GM21786 (cell line): ENCODE results near the gene MRPS6.

Source experiments
- ATAC-seq: cut with Tn5 transposase; IDR thresholded peaks from one replicate; pipeline ENCODE4 v1.9.1; 2021; ENCODE audit not compliant: unreplicated experiment

The MRPS6 gene

GRCh38 chr21:34177919-34178567 lies 104.7 kb downstream of the MRPS6 start:
- no peak for ATAC-seq

- no peak for ATAC-seq
These were observed 106.0 kb downstream of the MRPS6 start for GRCh38 chr21:34179204-34179935.

DNA sequence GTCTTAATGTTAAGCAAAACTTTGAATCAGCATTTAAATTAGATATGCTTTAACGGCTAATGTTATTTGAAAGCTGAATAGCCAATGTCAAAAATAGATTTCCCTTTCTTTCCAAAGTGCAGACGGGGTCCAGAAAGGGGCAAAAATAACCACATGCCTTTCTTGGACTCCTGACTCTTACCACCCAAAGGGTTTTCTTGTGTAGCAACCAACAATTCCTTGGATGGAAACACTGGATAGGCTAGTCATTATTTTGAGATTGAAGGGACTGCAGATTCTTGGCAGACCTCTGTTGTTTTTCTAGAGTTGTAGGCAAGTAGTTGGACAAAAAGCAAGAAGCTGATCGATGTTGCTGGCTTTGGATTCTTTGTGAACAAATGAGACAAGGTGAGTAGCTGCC lies 107.0 kb downstream of the MRPS6 start:
- no peak for ATAC-seq

GRCh38 chr21:34180826-34181359 lies 107.5 kb downstream of the MRPS6 start:
- ATAC-seq, result no peak

DNA sequence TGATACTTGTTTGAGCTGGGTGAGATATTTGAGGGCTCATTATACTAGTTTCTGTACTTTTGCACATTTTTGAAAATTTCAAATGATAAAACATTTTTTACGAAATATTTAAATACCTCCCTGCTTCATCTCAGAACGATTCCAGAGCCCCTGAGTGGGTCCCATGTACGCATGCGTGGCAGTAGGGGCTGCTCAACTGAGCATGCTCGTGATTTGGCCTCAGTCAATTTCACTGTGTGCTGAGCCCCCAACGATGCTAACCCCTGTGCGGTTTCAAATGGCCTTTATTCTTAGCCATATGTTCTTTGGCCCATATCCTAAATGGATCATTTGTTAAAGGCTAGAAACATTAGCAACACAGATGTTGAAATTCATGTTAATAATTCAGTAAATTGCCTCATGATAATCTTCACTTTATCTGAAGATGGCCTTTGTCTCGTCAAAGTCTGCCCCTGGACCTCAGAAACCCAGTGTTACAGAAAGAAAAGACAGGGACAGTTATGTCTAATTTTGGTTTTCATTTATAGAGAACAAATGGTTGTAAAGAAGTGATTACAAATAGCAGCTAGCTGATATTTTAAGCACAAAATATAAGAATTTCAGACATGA lies 108.2 kb downstream of the MRPS6 start:
- no peak for ATAC-seq

GRCh38 chr21:34182436-34182835 lies 109.1 kb downstream of the MRPS6 start:
- ATAC-seq, result no peak

GRCh38 chr21:34183331-34183928 lies 110.1 kb downstream of the MRPS6 start:
- no peak for ATAC-seq

DNA sequence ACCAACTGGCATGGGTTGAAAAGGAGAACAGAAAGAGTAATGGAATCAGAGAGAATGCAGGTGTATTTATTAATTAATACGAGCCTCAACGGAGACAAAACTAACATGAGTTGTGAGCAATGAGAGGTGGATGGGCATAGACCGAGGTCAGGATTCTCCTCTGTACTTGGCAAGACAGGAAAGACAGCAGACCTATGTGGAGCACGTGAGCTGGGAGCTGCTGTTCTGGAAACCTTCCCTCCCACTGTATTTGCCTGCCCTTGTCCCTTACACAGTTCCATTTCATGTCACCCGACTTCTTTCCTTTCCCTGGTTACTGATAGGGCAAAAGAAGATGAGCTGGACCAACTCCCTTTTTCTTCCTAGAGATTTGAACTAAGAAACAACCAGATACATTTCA lies 110.9 kb downstream of the MRPS6 start:
- no peak for ATAC-seq

DNA sequence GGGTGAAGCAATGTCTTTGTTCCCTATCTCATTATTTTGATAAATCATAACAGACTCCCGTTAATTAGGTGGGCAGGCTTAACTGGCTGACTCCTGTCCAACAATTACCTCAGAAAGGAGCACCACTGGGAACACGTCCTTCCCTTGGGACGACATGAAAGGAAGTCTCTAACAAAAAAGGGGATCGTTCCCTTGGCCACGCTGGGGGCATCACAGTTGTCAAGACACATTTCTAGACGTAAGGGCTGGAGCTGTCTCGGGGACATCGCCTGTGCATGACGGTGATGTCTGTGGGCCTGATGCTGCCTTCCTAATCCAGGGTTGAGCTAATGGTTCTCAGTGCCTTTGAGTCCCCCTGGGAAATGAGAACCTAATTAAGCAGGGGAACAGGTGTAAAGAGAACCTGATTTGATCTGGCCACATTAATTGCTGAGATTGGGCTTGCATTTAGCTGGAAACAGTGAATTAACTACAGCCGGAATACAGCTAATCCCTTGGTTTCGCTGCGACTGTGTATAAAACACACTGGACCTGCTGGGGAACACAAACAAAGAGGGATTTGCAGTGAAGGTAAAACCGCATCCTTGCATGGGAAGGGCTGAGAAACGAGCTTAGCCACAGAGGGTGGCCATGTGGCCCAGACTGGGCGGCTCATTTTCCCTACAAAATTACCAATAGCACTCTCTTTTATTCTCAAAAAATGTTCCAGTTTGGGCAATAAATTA lies 111.8 kb downstream of the MRPS6 start:
- no peak for ATAC-seq

GRCh38 chr21:34186109-34186719 lies 112.8 kb downstream of the MRPS6 start:
- no peak for ATAC-seq

GRCh38 chr21:34187935-34188334 lies 114.6 kb downstream of the MRPS6 start:
- no peak for ATAC-seq

GRCh38 chr21:34189506-34189905 lies 116.1 kb downstream of the MRPS6 start:
- no peak for ATAC-seq

DNA sequence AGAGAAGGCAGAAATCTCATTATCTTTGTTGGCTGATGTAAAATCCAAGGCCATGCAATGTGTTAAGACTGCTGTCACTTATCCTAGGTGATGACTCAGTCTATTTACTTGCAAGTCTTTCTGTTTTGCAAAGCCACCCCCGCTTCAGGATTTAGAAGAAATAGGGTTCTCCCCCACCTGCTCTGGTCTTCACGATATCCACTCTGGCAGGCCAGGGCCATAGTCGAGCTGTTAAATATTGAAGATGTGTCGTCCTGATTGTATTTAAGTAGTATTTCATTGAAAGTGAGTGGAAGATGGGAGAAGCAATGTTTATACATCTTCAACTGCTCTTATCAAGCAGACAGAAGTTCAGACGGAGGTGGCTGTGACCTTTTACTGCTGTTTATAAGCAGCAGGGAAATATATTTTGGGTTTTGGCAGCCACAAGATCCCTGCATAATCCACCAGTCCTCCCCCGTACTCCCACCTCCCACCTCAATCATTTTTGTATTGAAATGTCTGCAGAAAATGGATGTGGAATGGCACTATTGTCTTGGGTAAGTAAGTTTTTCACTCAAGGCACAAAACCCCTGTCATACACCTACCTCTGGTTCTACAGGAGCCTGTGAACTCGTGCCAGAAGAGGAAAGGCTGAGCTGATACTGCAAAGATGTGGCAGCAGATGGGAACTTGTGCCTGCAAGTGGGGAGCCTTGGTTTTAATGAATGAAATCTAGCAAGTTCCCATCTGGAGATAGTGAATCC lies 117.4 kb downstream of the MRPS6 start:
- ATAC-seq, result no peak

GRCh38 chr21:34191876-34192275 lies 118.5 kb downstream of the MRPS6 start:
- ATAC-seq, result no peak
